HL-60 (cell line): Measurements from ENCODE around the gene MAGIX.

Source experiments
- CTCF ChIP-seq: IDR thresholded peaks from one replicate; pipeline ENCODE4 v1.5.1; 2011; ENCODE audit warnings: low read length, control low read depth, inconsistent platforms; ENCODE audit not compliant: insufficient read depth
- GABPA ChIP-seq: IDR thresholded peaks from 2 replicates; pipeline ENCODE4 v1.6.1; 2012; ENCODE audit warnings: low read depth
- POLR2AphosphoS5 ChIP-seq: IDR thresholded peaks from 2 replicates; pipeline ENCODE4 v1.6.1; 2012; ENCODE audit warnings: low read depth
- SPI1 ChIP-seq: IDR thresholded peaks from 2 replicates; pipeline ENCODE4 v1.6.1; 2012; ENCODE audit warnings: low read depth, mild to moderate bottlenecking, borderline replicate concordance
- TF ChIP-seq, protein P1 (sequence below): IDR thresholded peaks from 2 replicates; pipeline ENCODE4 v1.6.1; 2012; ENCODE audit warnings: low read depth; ENCODE audit not compliant: insufficient replicate concordance

DNA sequence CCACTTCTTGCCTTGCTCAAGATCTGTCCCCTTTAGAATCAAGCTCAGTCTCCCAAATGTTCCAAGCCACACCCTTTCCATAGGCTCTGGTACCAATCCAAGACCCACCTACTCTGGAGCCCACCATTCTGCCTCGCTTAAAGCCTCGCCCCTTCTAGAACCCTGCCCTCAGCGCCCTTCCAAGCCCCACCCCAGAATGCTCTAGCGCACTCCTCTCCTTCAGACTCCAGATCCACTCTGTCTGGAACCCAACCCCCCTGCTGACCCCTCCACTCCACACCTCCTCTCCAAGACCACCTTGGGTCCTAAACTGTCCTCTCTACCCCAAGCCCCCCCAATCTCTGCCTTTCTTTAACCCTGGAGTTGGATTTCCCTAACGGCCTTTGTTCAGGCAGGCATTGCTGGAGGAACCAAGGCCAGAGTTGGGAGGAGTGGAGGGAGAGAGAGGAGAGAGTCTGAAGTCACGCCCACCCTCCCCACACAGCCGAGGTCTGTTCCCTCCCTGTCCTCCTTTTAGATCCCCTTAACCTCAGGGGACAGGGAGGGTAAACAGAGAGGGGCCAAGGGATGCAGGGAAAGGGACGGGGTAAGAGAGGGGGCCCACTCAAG lies 26.0 kb downstream of the MAGIX start:
- TF ChIP-seq CTCF, result no peak
- no peak for TF ChIP-seq POLR2AphosphoS5
- TF ChIP-seq SPI1, result no peak
- TF ChIP-seq, protein P1, sequence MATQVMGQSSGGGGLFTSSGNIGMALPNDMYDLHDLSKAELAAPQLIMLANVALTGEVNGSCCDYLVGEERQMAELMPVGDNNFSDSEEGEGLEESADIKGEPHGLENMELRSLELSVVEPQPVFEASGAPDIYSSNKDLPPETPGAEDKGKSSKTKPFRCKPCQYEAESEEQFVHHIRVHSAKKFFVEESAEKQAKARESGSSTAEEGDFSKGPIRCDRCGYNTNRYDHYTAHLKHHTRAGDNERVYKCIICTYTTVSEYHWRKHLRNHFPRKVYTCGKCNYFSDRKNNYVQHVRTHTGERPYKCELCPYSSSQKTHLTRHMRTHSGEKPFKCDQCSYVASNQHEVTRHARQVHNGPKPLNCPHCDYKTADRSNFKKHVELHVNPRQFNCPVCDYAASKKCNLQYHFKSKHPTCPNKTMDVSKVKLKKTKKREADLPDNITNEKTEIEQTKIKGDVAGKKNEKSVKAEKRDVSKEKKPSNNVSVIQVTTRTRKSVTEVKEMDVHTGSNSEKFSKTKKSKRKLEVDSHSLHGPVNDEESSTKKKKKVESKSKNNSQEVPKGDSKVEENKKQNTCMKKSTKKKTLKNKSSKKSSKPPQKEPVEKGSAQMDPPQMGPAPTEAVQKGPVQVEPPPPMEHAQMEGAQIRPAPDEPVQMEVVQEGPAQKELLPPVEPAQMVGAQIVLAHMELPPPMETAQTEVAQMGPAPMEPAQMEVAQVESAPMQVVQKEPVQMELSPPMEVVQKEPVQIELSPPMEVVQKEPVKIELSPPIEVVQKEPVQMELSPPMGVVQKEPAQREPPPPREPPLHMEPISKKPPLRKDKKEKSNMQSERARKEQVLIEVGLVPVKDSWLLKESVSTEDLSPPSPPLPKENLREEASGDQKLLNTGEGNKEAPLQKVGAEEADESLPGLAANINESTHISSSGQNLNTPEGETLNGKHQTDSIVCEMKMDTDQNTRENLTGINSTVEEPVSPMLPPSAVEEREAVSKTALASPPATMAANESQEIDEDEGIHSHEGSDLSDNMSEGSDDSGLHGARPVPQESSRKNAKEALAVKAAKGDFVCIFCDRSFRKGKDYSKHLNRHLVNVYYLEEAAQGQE, result no peak
- no peak for TF ChIP-seq GABPA
